K562 (cell line): ENCODE results near the gene ZSWIM4. TPM values are rescaled to one million over a fixed set of nuclear protein-coding genes. Genes with fewer than 3 reads are reported as not detected.

Source experiments
- FOXA3 ChIP-seq, 2 experiments: fragments of 450-650 bp in 1 of 2; sonication (generic) in 1 of 2; formaldehyde crosslinking; IDR thresholded peaks in 1 of 2; conservative IDR thresholded peaks in 1 of 2; 2 replicates each; pipeline versions ENCODE4 v1.4.0 to v1.8.0; 2020 to 2022; ENCODE audit warnings: mild to moderate bottlenecking in 2 of 2, missing genetic modification reagents in 1 of 2
- GABPA ChIP-seq: fragments of 200-800 bp; sonication (Bioruptor generic); conservative IDR thresholded peaks from 2 replicates; pipeline ENCODE4 v1.6.1; 2016; ENCODE audit warnings: low read depth, missing genetic modification characterization, missing compliant biosample characterization
- GATAD2B ChIP-seq: fragments of 450-650 bp; IDR thresholded peaks from 2 replicates; pipeline ENCODE4 v1.6.1; 2017; ENCODE audit warnings: mild to moderate bottlenecking, borderline replicate concordance
- HMG20A ChIP-seq: fragments of 450-650 bp; formaldehyde crosslinking; conservative IDR thresholded peaks from 2 replicates; pipeline ENCODE4 v1.4.0; 2020; ENCODE audit warnings: mild to moderate bottlenecking, mixed read lengths
- JUNB ChIP-seq: fragments of 450-650 bp; formaldehyde crosslinking; conservative IDR thresholded peaks from 2 replicates; pipeline ENCODE4 v1.4.0; 2020; ENCODE audit warnings: mild to moderate bottlenecking
- NFXL1 ChIP-seq: fragments of 450-650 bp; formaldehyde crosslinking; IDR thresholded peaks from 2 replicates; pipeline ENCODE4 v1.4.0; 2021; ENCODE audit warnings: mild to moderate bottlenecking
- NFYB ChIP-seq: IDR thresholded peaks from 2 replicates; pipeline ENCODE4 v1.6.1; 2011; ENCODE audit warnings: mild to moderate bottlenecking, moderate library complexity; ENCODE audit not compliant: insufficient read length; ENCODE audit errors: extremely low read depth
- SP2 ChIP-seq: IDR thresholded peaks from 2 replicates; pipeline ENCODE4 v1.6.1; 2011; ENCODE audit warnings: mild to moderate bottlenecking, low read depth, low read length, moderate library complexity; ENCODE audit not compliant: poor library complexity, severe bottlenecking; ENCODE audit errors: extremely low read depth
- SUPT5H ChIP-seq: fragments of 450-650 bp; IDR thresholded peaks from 2 replicates; pipeline ENCODE4 v1.6.1; 2016
- U2AF1 ChIP-seq: fragments of 200-400 bp; formaldehyde crosslinking; optimal IDR thresholded peaks from 2 replicates; pipeline ENCODE3; 2017; ENCODE audit warnings: mild to moderate bottlenecking, low read depth, low read length, moderate library complexity
- USF1 ChIP-seq: sonication (generic); formaldehyde crosslinking; IDR thresholded peaks from 2 replicates; pipeline ENCODE4 v1.9.0; 2022; ENCODE audit warnings: mild to moderate bottlenecking, missing genetic modification reagents
- ZKSCAN1 ChIP-seq: fragments of 150-350 bp; IDR thresholded peaks from 2 replicates; pipeline ENCODE4 v1.6.1; 2016; ENCODE audit warnings: low read depth, low read length
- ZNF407 ChIP-seq: fragments of 450-650 bp; IDR thresholded peaks from 2 replicates; pipeline ENCODE4 v1.6.1; 2016; ENCODE audit warnings: low read depth
- polyA plus RNA-seq, 8 experiments: library from polyadenylated mRNA; depleted of rRNA in 4 of 8; stranded (reverse) in 5 of 8; unstranded in 3 of 8; fragments of >200 nt; fragmentation: Nextera tagmentation in 2 of 8; fragmentation: Illumina TruSeq in 1 of 8; extraction: Ambion mirVana in 2 of 8; extraction: Trizol in 1 of 8; gene quantifications; 2 replicates each; pipeline versions ENCODE4 v1.2.1 to v1.2.3, GENCODE V29; 2011 to 2014; ENCODE audit warnings: inconsistent platforms in 1 of 8, missing spikeins in 1 of 8
- total RNA-seq, 7 experiments: library from RNA; depleted of rRNA in 6 of 7; stranded (reverse); fragments of >200 nt in 6 of 7; fragmentation: Illumina TruSeq in 2 of 7; extraction: Trizol in 2 of 7; gene quantifications; 2 replicates each; pipeline versions ENCODE4 v1.2.1 to v1.2.3, GENCODE V29; 2011 to 2021; ENCODE audit warnings: low replicate concordance in 1 of 7
- TF ChIP-seq, protein P1 (sequence below): fragments of 450-650 bp; IDR thresholded peaks from 2 replicates; pipeline ENCODE4 v1.6.1; 2016; ENCODE audit warnings: borderline replicate concordance
- TF ChIP-seq, protein P2 (sequence below): sonication (generic); formaldehyde crosslinking; IDR thresholded peaks from 2 replicates; pipeline ENCODE4 v1.8.0; 2022; ENCODE audit warnings: mild to moderate bottlenecking, missing genetic modification reagents

ZSWIM4 gene
- total and polyA plus RNA-seq, 9 of the 15 experiments (the other 6 are each of a cell fraction or from before 2014, with no cell fraction given): 0.25 to 3.7 (median 0.79) TPM; not detected in 2

DNA sequence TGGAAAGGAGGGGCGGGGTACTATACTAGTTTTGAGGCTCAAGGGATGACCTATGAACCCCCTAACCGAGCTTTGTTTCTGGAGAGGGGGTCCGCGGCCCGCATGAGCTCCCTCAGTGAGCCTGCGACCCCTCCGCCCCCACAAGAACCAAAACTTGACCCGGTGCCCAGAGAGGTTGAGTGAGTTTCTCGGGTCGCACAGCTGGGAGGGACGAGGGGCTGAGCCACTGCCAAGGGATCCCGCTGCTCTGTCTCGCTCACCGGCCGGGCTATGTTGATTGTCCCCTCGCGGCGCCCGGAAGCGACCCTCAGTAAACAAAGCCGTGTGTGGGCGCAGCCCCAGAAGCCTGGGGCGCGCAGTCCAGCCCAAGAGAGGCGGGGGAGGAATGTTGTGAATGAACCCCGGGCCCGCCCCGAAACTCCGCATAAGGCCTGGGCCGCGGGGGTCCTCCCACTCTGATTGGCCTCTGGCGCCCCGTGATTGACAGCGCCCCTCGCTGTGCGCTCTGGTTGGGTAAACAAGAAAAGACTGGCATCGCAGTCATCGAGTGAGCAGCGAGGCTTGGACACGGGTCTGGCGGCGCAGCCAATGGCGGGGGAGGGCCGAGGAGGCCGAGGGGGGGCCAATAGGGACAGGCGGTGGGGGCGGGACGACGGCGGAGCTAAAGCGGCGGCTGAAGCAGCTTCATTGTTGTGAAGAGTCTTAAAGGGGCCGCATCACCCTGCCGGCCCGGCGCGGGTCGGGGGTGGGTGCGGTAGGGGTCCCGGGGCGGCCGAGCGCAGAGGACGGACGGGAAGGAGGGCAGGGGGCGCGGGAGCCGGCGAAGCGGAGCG is at the start of gene ZSWIM4 (continued):
- TF ChIP-seq ZNF407 (no peak), HMG20A (no peak), NFYB (peak; percentile 97), USF1 (CRISPR knock-in tag) (peak; percentile 85), ZKSCAN1 (no peak), GABPA (peak; percentile 59), SP2 (peak; percentile 97), U2AF1 (no peak), FOXA3 (CRISPR knock-in tag; conservative IDR thresholded peaks at IDR 0.05 in 1 of 2, IDR thresholded peaks at IDR 0.05 in 1 of 2) (peak; percentile 54 to 95), JUNB (CRISPR knock-in tag) (no peak), NFXL1 (CRISPR knock-in tag) (no peak), SUPT5H (peak; percentile 60), GATAD2B (no peak)
- TF ChIP-seq, protein P1, sequence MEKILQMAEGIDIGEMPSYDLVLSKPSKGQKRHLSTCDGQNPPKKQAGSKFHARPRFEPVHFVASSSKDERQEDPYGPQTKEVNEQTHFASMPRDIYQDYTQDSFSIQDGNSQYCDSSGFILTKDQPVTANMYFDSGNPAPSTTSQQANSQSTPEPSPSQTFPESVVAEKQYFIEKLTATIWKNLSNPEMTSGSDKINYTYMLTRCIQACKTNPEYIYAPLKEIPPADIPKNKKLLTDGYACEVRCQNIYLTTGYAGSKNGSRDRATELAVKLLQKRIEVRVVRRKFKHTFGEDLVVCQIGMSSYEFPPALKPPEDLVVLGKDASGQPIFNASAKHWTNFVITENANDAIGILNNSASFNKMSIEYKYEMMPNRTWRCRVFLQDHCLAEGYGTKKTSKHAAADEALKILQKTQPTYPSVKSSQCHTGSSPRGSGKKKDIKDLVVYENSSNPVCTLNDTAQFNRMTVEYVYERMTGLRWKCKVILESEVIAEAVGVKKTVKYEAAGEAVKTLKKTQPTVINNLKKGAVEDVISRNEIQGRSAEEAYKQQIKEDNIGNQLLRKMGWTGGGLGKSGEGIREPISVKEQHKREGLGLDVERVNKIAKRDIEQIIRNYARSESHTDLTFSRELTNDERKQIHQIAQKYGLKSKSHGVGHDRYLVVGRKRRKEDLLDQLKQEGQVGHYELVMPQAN: peak; percentile 37; the same call in 1 of the 2 replicates
- TF ChIP-seq, protein P2, sequence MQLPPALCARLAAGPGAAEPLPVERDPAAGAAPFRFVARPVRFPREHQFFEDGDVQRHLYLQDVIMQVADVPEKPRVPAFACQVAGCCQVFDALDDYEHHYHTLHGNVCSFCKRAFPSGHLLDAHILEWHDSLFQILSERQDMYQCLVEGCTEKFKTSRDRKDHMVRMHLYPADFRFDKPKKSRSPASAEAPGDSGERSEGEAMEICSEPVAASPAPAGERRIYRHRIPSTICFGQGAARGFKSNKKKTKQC (CRISPR knock-in tag): 0 out of 2 replicates have a peak, but pooled peaks have one; percentile 64
